Epidermal melanocyte (primary cell): ENCODE data around the gene RAD23B.
"Not testable (repeated sequence)": the region's sequence is repeated elsewhere in the genome, so short reads cannot be mapped to it uniquely, and the experiment has no call there.

ENCODE experiments used
- DNase-seq: peaks from one replicate; pipeline ENCODE4 v3.0.0; 2011; ENCODE audit warnings: low spot score; ENCODE audit not compliant: insufficient read length

The RAD23B gene

GRCh38 chr9:107282759-107283622, at the start of gene RAD23B:
TSS of gene RAD23B (plus strand) at chr9:107283279. CDS start at chr9:107283630, 351 bp downstream.
- peak; percentile 86 for DNase-seq

- DNase-seq = no peak
These were observed 47.2 kb upstream of the RAD23B start for GRCh38 chr9:107235765-107236442.

GRCh38 chr9:107237873-107238272, 45.2 kb upstream of the RAD23B start:
- no peak for DNase-seq

GRCh38 chr9:107239474-107239873, 43.6 kb upstream of the RAD23B start:
- no peak for DNase-seq

GRCh38 chr9:107240260-107240659, 42.8 kb upstream of the RAD23B start:
- no peak for DNase-seq

GRCh38 chr9:107242073-107243030, 40.7 kb upstream of the RAD23B start:
- DNase-seq = no peak

- no peak for DNase-seq
These were observed 39.3 kb upstream of the RAD23B start for GRCh38 chr9:107243742-107244141.

GRCh38 chr9:107246259-107247254, 36.5 kb upstream of the RAD23B start:
- no peak for DNase-seq

- no peak for DNase-seq
These were observed 34.4 kb upstream of the RAD23B start for GRCh38 chr9:107248714-107249113.

- DNase-seq = no peak
These were observed 33.9 kb upstream of the RAD23B start for GRCh38 chr9:107249131-107249533.

GRCh38 chr9:107249665-107250285, 33.3 kb upstream of the RAD23B start:
- no peak for DNase-seq

- peak; percentile 32 for DNase-seq
These were observed 31.2 kb upstream of the RAD23B start for GRCh38 chr9:107251756-107252322.

GRCh38 chr9:107258919-107259318, 24.2 kb upstream of the RAD23B start:
- DNase-seq = no peak

- DNase-seq = not testable (repeated sequence)
These were observed 23.2 kb upstream of the RAD23B start for GRCh38 chr9:107259751-107260313.

- DNase-seq = no peak
These were observed 22.5 kb upstream of the RAD23B start for GRCh38 chr9:107260437-107261081.

- DNase-seq = no peak
These were observed 22.0 kb upstream of the RAD23B start for GRCh38 chr9:107261106-107261505.

GRCh38 chr9:107263289-107263688, 19.8 kb upstream of the RAD23B start:
- DNase-seq = no peak

GRCh38 chr9:107266624-107267368, 16.3 kb upstream of the RAD23B start:
- DNase-seq = no peak
